ENCODE measurements around the gene ATG2B. TPM values are rescaled to one million over a fixed set of nuclear protein-coding genes. Genes with fewer than 3 reads are reported as not detected.
"Not testable (repeated sequence)": the region's sequence is repeated elsewhere in the genome, so short reads cannot be mapped to it uniquely, and the experiment has no call there.

ATG2B gene
- total RNA-seq, 1 donor from 2014 or later = 11.9 TPM

GRCh38 chr14:96245710-96246538, 117.2 kb downstream of the ATG2B start:
- no peaks in the 10 kb centered on the region for H3K9me3 ChIP-seq (ENCODE audit: low read depth)
- peaks cover 15% of the 10 kb centered on the region for H3K9me3 Mint-ChIP-seq
- no peaks in the 10 kb centered on the region for H3K36me3 Mint-ChIP-seq
- no peaks in the 10 kb centered on the region for H3K36me3 ChIP-seq
- no peak overlapping the region for H3K4me3 Mint-ChIP-seq
- H3K27me3 Mint-ChIP-seq (ENCODE audit: insufficient read depth, low read depth) = peaks cover 6% of the 10 kb centered on the region
- H3K9ac ChIP-seq = no peak overlapping the region
- no peaks in the 10 kb centered on the region for H4K20me1 ChIP-seq (ENCODE audit: low read depth)
- H3K4me1 ChIP-seq = no peaks in the 10 kb centered on the region
- H3K27ac ChIP-seq = no peak overlapping the region
- DNase-seq (ENCODE audit: low spot score) = no peak
- H3K79me2 ChIP-seq (ENCODE audit: low read depth) = no peaks in the 10 kb centered on the region
- H3K4me3 ChIP-seq = no peak overlapping the region
- H3F3A ChIP-seq (ENCODE audit: low read depth) = peaks cover 6% of the 10 kb centered on the region
- no peak overlapping the region for H2AFZ ChIP-seq (replicated peaks)
- no peaks in the 10 kb centered on the region for H3K27me3 ChIP-seq
- no peak overlapping the region for H3K27ac Mint-ChIP-seq
- TF ChIP-seq EZH2 (IDR thresholded peaks at IDR 0.05) = no peak
- TF ChIP-seq EZH2phosphoT487 (IDR thresholded peaks at IDR 0.05) = no peak
- TF ChIP-seq CTCF (IDR thresholded peaks at IDR 0.05) = no peak
- peaks cover 1% of the 10 kb centered on the region for H3K4me1 Mint-ChIP-seq
- no peak overlapping the region for H3K4me2 ChIP-seq

GRCh38 chr14:96245074-96245473, 118.1 kb downstream of the ATG2B start:
- not testable (repeated sequence) for H2AFZ ChIP-seq (replicated peaks)

GRCh38 chr14:96243785-96244184, 119.4 kb downstream of the ATG2B start:
- H3K4me3 ChIP-seq = no peak overlapping the region
- H4K20me1 ChIP-seq (ENCODE audit: low read depth) = no peaks in the 10 kb centered on the region
- H3K4me2 ChIP-seq = no peak overlapping the region
- TF ChIP-seq EZH2 (IDR thresholded peaks at IDR 0.05) = no peak
- TF ChIP-seq CTCF (IDR thresholded peaks at IDR 0.05) = no peak
- no peak for TF ChIP-seq EZH2phosphoT487 (IDR thresholded peaks at IDR 0.05)
- H3K27me3 ChIP-seq = no peaks in the 10 kb centered on the region
- Mint-ChIP-seq H3K27ac (no peak overlapping the region), H3K4me3 (no peak overlapping the region), H3K27me3 (ENCODE audit: insufficient read depth, low read depth) (peaks cover 10% of the 10 kb centered on the region), H3K4me1 (no peaks in the 10 kb centered on the region), H3K9me3 (peaks cover 15% of the 10 kb centered on the region), H3K36me3 (no peaks in the 10 kb centered on the region)
- no peaks in the 10 kb centered on the region for H3K9me3 ChIP-seq (ENCODE audit: low read depth)
- no peaks in the 10 kb centered on the region for H3K79me2 ChIP-seq (ENCODE audit: low read depth)
- H3K27ac ChIP-seq = no peak overlapping the region
- no peaks in the 10 kb centered on the region for H3K4me1 ChIP-seq
- peaks cover 6% of the 10 kb centered on the region for H3F3A ChIP-seq (ENCODE audit: low read depth)
- no peaks in the 10 kb centered on the region for H3K36me3 ChIP-seq
- DNase-seq (ENCODE audit: low spot score) = no peak
- no peak overlapping the region for H2AFZ ChIP-seq (replicated peaks)
- H3K9ac ChIP-seq = no peak overlapping the region

More at GRCh38 chr14:96245074-96245473, 118.1 kb downstream of the ATG2B start:
- H3K36me3 ChIP-seq; H3K4me1 Mint-ChIP-seq; H3K36me3 Mint-ChIP-seq; DNase-seq (ENCODE audit: low spot score); H3F3A ChIP-seq (ENCODE audit: low read depth); H3K27me3 ChIP-seq; H3K4me2 ChIP-seq; H4K20me1 ChIP-seq (ENCODE audit: low read depth); H3K27me3 Mint-ChIP-seq (ENCODE audit: insufficient read depth, low read depth); H3K9me3 ChIP-seq (ENCODE audit: low read depth); H3K4me3 Mint-ChIP-seq; H3K9ac ChIP-seq; H3K27ac Mint-ChIP-seq; H3K4me1 ChIP-seq; H3K79me2 ChIP-seq (ENCODE audit: low read depth); H3K27ac ChIP-seq; H3K4me3 ChIP-seq: not testable (repeated sequence)
- peaks cover 15% of the 10 kb centered on the region for H3K9me3 Mint-ChIP-seq

- DNase-seq (ENCODE audit: low spot score) = no peak
- Histone ChIP-seq H3K27ac (no peak overlapping the region), H2AFZ (replicated peaks) (no peak overlapping the region), H3F3A (ENCODE audit: low read depth) (peaks cover 6% of the 10 kb centered on the region), H3K4me1 (no peaks in the 10 kb centered on the region), H3K4me2 (no peak overlapping the region), H3K27me3 (no peaks in the 10 kb centered on the region), H3K79me2 (ENCODE audit: low read depth) (no peaks in the 10 kb centered on the region), H3K4me3 (no peak overlapping the region), H4K20me1 (ENCODE audit: low read depth) (no peaks in the 10 kb centered on the region), H3K9ac (no peak overlapping the region), H3K36me3 (no peaks in the 10 kb centered on the region), H3K9me3 (ENCODE audit: low read depth) (no peaks in the 10 kb centered on the region)
- TF ChIP-seq CTCF (IDR thresholded peaks at IDR 0.05) = no peak
- TF ChIP-seq EZH2phosphoT487 (IDR thresholded peaks at IDR 0.05) = no peak
- TF ChIP-seq EZH2 (IDR thresholded peaks at IDR 0.05) = no peak
- Mint-ChIP-seq H3K36me3 (no peaks in the 10 kb centered on the region), H3K9me3 (peaks cover 15% of the 10 kb centered on the region), H3K27ac (no peak overlapping the region), H3K27me3 (ENCODE audit: insufficient read depth, low read depth) (peaks cover 10% of the 10 kb centered on the region), H3K4me1 (no peaks in the 10 kb centered on the region), H3K4me3 (no peak overlapping the region)
These were observed 121.0 kb downstream of the ATG2B start for GRCh38 chr14:96242126-96242525.

All from neural progenitor cell (in vitro differentiated cells).